HCT116 (cell line): ENCODE results near the gene DIO1. TPM values are rescaled to one million over a fixed set of nuclear protein-coding genes. Genes with fewer than 3 reads are reported as not detected.

Source experiments
- ATAC-seq: fragments of 200-7000 bp; cut with Tn5 transposase; 2 replicates; pipeline ENCODE4 v1.9.1; 2020; ENCODE audit warnings: mild to moderate bottlenecking, moderate library complexity
- BruUV-seq: library from RNA; stranded (reverse); fragments of 400-500 nt; replicated peaks from 2 replicates; lab custom pipeline; 2021; lab: Mats Ljungman, UMichigan
- CTCF ChIA-PET: fragments of 300-600 bp; sonication (Branson Sonifier 250); formaldehyde crosslinking; loops from one replicate; lab custom pipeline; 2021; ENCODE audit warnings: antibody characterized with exemption; lab: Charles Lee
- POLR2A ChIA-PET: fragments of 300-600, 350-600 bp; sonication (Branson Sonifier 250); formaldehyde crosslinking; loops from one replicate; lab custom pipeline; 2021; ENCODE audit warnings: antibody characterized with exemption; lab: Charles Lee
- RAD21 ChIA-PET, 2 experiments: fragments of 300-600 bp; sonication (Branson Sonifier 250); formaldehyde crosslinking; loops; one replicate each; lab custom pipeline; 2023; ENCODE audit warnings: low total read pairs in 2 of 2; ENCODE audit not compliant: uncharacterized antibody in 2 of 2, unreplicated experiment in 2 of 2, low non-redundant PET in 1 of 2; lab: Charles Lee
- DNase-seq: peaks from one replicate; pipeline ENCODE4 v3.0.0-alpha.2; 2010; ENCODE audit warnings: low read depth, low spot score
- H2AFZ ChIP-seq: fragments of 200-600 bp; shearing (Covaris generic), sonication (generic); 2 replicates; pipeline ENCODE4 v1.6.1; 2017; ENCODE audit warnings: low read depth, mixed run types, mixed read lengths, antibody characterized with exemption, low read length; ENCODE audit not compliant: poor library complexity, severe bottlenecking
- H3K27ac ChIP-seq: 2 replicates; pipeline ENCODE4 v1.5.1; 2012; ENCODE audit warnings: low read depth, low read length
- H3K27me3 ChIP-seq: fragments of 200-600 bp; sonication (generic); 2 replicates; pipeline ENCODE4 v1.6.1; 2016; ENCODE audit warnings: mixed run types, low read length, mixed read lengths; ENCODE audit not compliant: insufficient read depth
- H3K36me3 ChIP-seq, 2 experiments: fragments of 200-500 bp in 1 of 2; fragments of 200-600 bp in 1 of 2; sonication (Bioruptor generic) in 1 of 2; sonication (generic) in 1 of 2; 2 replicates each; pipeline versions ENCODE4 v1.5.1 to v1.6.1; 2014 to 2016; ENCODE audit warnings: low read length in 2 of 2, inconsistent platforms in 1 of 2, mixed read lengths in 1 of 2, mixed run types in 1 of 2; ENCODE audit not compliant: insufficient read depth in 2 of 2, control insufficient read depth in 1 of 2
- H3K4me1 ChIP-seq, 2 experiments: fragments of 200-600 bp in 1 of 2; sonication (generic) in 1 of 2; 2 replicates each; pipeline versions ENCODE4 v1.5.1 to v1.6.1; 2012 to 2017; ENCODE audit warnings: low read length in 2 of 2, inconsistent platforms in 1 of 2, mild to moderate bottlenecking in 1 of 2, mixed read lengths in 1 of 2, mixed run types in 1 of 2, moderate library complexity in 1 of 2; ENCODE audit not compliant: insufficient read depth in 2 of 2, control insufficient read depth in 1 of 2
- H3K4me2 ChIP-seq: fragments of 200-600 bp; sonication (generic); 2 replicates; pipeline ENCODE4 v1.6.1; 2017; ENCODE audit warnings: mixed run types, low read length, mixed read lengths
- H3K4me3 ChIP-seq, 2 experiments: fragments of 200-600 bp in 1 of 2; sonication (generic) in 1 of 2; replicated peaks in 1 of 2; 2 replicates each; pipeline ENCODE4 v1.5.1; 2011 to 2016; ENCODE audit warnings: low read length in 2 of 2, control low read depth in 1 of 2, low read depth in 1 of 2, mild to moderate bottlenecking in 1 of 2, mixed read lengths in 1 of 2, mixed run types in 1 of 2
- H3K79me2 ChIP-seq: fragments of 200-600 bp; sonication (generic); 2 replicates; pipeline ENCODE4 v1.6.1; 2017; ENCODE audit warnings: mild to moderate bottlenecking, mixed run types, low read length, moderate library complexity, mixed read lengths; ENCODE audit not compliant: insufficient read depth
- H3K9ac ChIP-seq: fragments of 200-600 bp; sonication (generic); 2 replicates; pipeline ENCODE4 v1.6.1; 2016; ENCODE audit warnings: low read length, mixed read lengths
- H3K9me2 ChIP-seq: fragments of 200-600 bp; sonication (generic), shearing (Covaris generic); 2 replicates; pipeline ENCODE4 v1.6.1; 2017; ENCODE audit warnings: mixed run types, mild to moderate bottlenecking, moderate library complexity; ENCODE audit not compliant: insufficient read depth
- H3K9me3 ChIP-seq, 2 experiments: fragments of 200-500 bp in 1 of 2; fragments of 200-600 bp in 1 of 2; sonication (Bioruptor generic) in 1 of 2; sonication (generic) in 1 of 2; 2 replicates each; pipeline ENCODE4 v1.6.1; 2014 to 2017; ENCODE audit warnings: low read length in 2 of 2, mixed read lengths in 2 of 2, inconsistent platforms in 1 of 2, low read depth in 1 of 2, mild to moderate bottlenecking in 1 of 2, mixed run types in 1 of 2, moderate library complexity in 1 of 2; ENCODE audit not compliant: control insufficient read depth in 1 of 2, insufficient read depth in 1 of 2
- H4K20me1 ChIP-seq: fragments of 200-600 bp; sonication (generic), shearing (Covaris generic); 2 replicates; pipeline ENCODE4 v1.6.1; 2017; ENCODE audit warnings: mixed run types, mild to moderate bottlenecking, moderate library complexity; ENCODE audit not compliant: insufficient read depth
- CEBPB ChIP-seq: IDR thresholded peaks from 2 replicates; pipeline ENCODE4 v1.6.1; 2012; ENCODE audit warnings: low read depth
- EGR1 ChIP-seq: IDR thresholded peaks from 2 replicates; pipeline ENCODE4 v1.6.1; 2012; ENCODE audit warnings: low read depth
- ELF1 ChIP-seq: IDR thresholded peaks from 2 replicates; pipeline ENCODE4 v1.6.1; 2012; ENCODE audit warnings: low read depth, borderline replicate concordance
- POLR2A ChIP-seq: IDR thresholded peaks from 2 replicates; pipeline ENCODE4 v1.7.0; 2011; ENCODE audit warnings: borderline replicate concordance; ENCODE audit not compliant: insufficient read depth, insufficient read length; ENCODE audit errors: extremely low read depth
- REST ChIP-seq: IDR thresholded peaks from 2 replicates; pipeline ENCODE4 v1.6.1; 2012; ENCODE audit warnings: low read depth
- YY1 ChIP-seq: IDR thresholded peaks from 2 replicates; pipeline ENCODE4 v1.6.1; 2011; ENCODE audit warnings: low read length, low read depth, moderate library complexity, mild to moderate bottlenecking; ENCODE audit not compliant: insufficient replicate concordance; ENCODE audit errors: extremely low read depth
- intact Hi-C: fragments of 100-400 bp; cut with micrococcal nuclease; formaldehyde crosslinking; loops from 2 replicates; pipeline ENCODE4 v1.10.0; 2022
- total RNA-seq: library from RNA; stranded (reverse); gene quantifications from one replicate; pipeline ENCODE4 v1.2.1, GENCODE V29; 2021; ENCODE audit not compliant: unreplicated experiment

Gene DIO1
- total RNA-seq, 1 experiment from 2014 or later, result not detected

- ATAC-seq (no peak), DNase-seq (no peak)
- BruUV-seq, result no TSS peak
- TF ChIP-seq ELF1, result no peak
- no peak for TF ChIP-seq EGR1
- no peak for TF ChIP-seq CEBPB
- TF ChIP-seq REST, result no peak
- TF ChIP-seq POLR2A, result no peak
- TF ChIP-seq YY1, result no peak
- RAD21 ChIA-PET, result interaction anchor here in 1 of 2 experiments (1.4 kb wide), 1 partner anchor 87 kb away, joined by 4 read pairs; no protein-coding TSS in a partner anchor
- intact Hi-C loops, result no loop called here
- H3K9ac ChIP-seq, result no peak overlapping the region
- no peaks in the 10 kb centered on the region for H3K9me2 ChIP-seq
- no peak overlapping the region for H2AFZ ChIP-seq
- POLR2A ChIA-PET, result interaction anchor here (1.1 kb wide), 1 partner anchor 70 kb away, joined by 4 read pairs; no protein-coding TSS in a partner anchor
- H3K4me2 ChIP-seq, result 0 out of 2 replicates have a peak overlapping the region, but pooled peaks have one; percentile 3
- peaks cover 79% of the 10 kb centered on the region for H3K79me2 ChIP-seq
- H3K4me3 ChIP-seq, result no peak overlapping the region
- no peaks in the 10 kb centered on the region for H3K27me3 ChIP-seq
- CTCF ChIA-PET, result interaction anchor here (0.9 to 1.5 kb wide), 6 partner anchors 11 to 133 kb away, joined by 3 to 8 read pairs (median 4); no protein-coding TSS in a partner anchor
- no peak overlapping the region for H3K27ac ChIP-seq
- H3K36me3 ChIP-seq, result peaks cover 16 to 25% of the 10 kb centered on the region in 2 experiments; a peak in 3 of 4 replicates
- peaks cover 10 to 22% of the 10 kb centered on the region in 2 experiments; a peak in 2 of 4 replicates for H3K4me1 ChIP-seq
- no peaks in the 10 kb centered on the region for H4K20me1 ChIP-seq
- no peaks in the 10 kb centered on the region for H3K9me3 ChIP-seq
Measured at GRCh38 chr1:53948291-53948690, 54.3 kb downstream of the DIO1 start.
